Pancreas (tissue), 10 donors: Measurements from ENCODE around the gene SEZ6. TPM values are rescaled to one million over a fixed set of nuclear protein-coding genes. Genes with fewer than 3 reads are reported as not detected.

Experiments used
- ATAC-seq, 4 donors: fragments of 200-7000 bp; cut with Tn5 transposase; one replicate each; pipeline versions ENCODE4 v1.8.0 to v1.9.1; 2020; ENCODE audit warnings: mild to moderate bottlenecking in 4 of 4, moderate library complexity in 4 of 4
- DNase-seq, 6 donors: peaks; one replicate each; pipeline ENCODE4 v3.0.0-alpha.2; 2020
- FAIRE-seq: peaks from 2 replicates; lab custom pipeline; 2012; peaks lifted over from hg19 to GRCh38; lab: Jason Lieb, UNC
- H3K27ac ChIP-seq, 4 donors: fragments of 200-600 bp; sonication (generic); 1 replicate in 3 of 4; 2 replicates in 1 of 4; pipeline versions ENCODE4 v1.5.0 to v1.8.0; 2020
- H3K27me3 ChIP-seq, 4 donors: fragments of 200-600 bp; one replicate each; pipeline ENCODE4 v1.8.0; 2021
- H3K36me3 ChIP-seq, 3 donors: fragments of 200-600 bp; sonication (generic) in 1 of 3; one replicate each; pipeline versions ENCODE4 v1.5.0 to v1.8.0; 2020 to 2021
- H3K4me1 ChIP-seq, 3 donors: fragments of 200-600 bp; one replicate each; pipeline ENCODE4 v1.8.0; 2021
- H3K4me3 ChIP-seq, 4 donors: fragments of 200-600 bp; sonication (generic) in 2 of 4; one replicate each; pipeline versions ENCODE4 v1.5.0 to v1.8.0; 2020 to 2021
- H3K9me3 ChIP-seq, 4 donors: fragments of 200-600 bp; one replicate each; pipeline ENCODE4 v1.8.0; 2021
- CTCF ChIP-seq, 4 donors: fragments of 200-600 bp; sonication (generic) in 3 of 4; IDR thresholded peaks; one replicate each; pipeline versions ENCODE4 v1.5.0 to v1.8.0; 2021; ENCODE audit warnings: antibody characterized with exemption in 4 of 4
- WGBS, 2 donors: extraction: QIAGEN DNeasy Blood & Tissue Kit; methylation state at CpG; one replicate each; pipeline ENCODE4 v1.1.7; 2013; 5-methylcytosine and 5-hydroxymethylcytosine counted together
- intact Hi-C, 3 donors: fragments of 100-400 bp; cut with DNase I; formaldehyde crosslinking; loops; one replicate each; pipeline versions ENCODE4 v1.11.1 to v1.14.2; 2022
- polyA plus RNA-seq, 2 donors: library from polyadenylated mRNA; stranded (reverse); fragments of 200-250 nt; gene quantifications; one replicate each; pipeline ENCODE4 v1.2.3, GENCODE V29; 2013
- total RNA-seq, 6 donors: library from RNA; stranded (reverse); fragmentation: NEBNext Ultra II Directional in 4 of 6; extraction: Animal tissue kit (Norgen Biotek cat#: 25700) in 4 of 6; gene quantifications; one replicate each; pipeline versions ENCODE4 v1.2.1 to v1.2.4, GENCODE V29; 2021 to 2023
- donor health status: healthy with polysubstance abuse.
- donor health status: DM: no; HTN: no; CAD: no; lungs with moderate emphysema.
- donor health status: DM: no; HTN: no; CAD: no.
- donor health status: control.
- donor health status: control.
- donor health status: Bipolar disorder and iron deficiency.
- donor health status: DM: yes; HTN: yes; CAD: no.
- donor health status: DM: no; HTN: no; CAD: no.
- donor health status: DM: no; HTN: no; CAD: no.
- donor health status: DM: yes; HTN: yes; CAD: no.

SEZ6 gene
- total and polyA plus RNA-seq, 8 donors, result 0.13 to 5.0 (median 0.64) TPM

GRCh38 chr17:28974451-28974850 lies 31.4 kb downstream of the SEZ6 start:
- ATAC-seq (no peak), DNase-seq (no peak), FAIRE-seq (no peak)
- Histone ChIP-seq H3K27me3 (no peaks in the 10 kb centered on the region), H3K4me3 (no peak overlapping the region), H3K9me3 (no peaks in the 10 kb centered on the region), H3K27ac (no peak overlapping the region), H3K36me3 (no peaks in the 10 kb centered on the region), H3K4me1 (peaks cover 0 to 9% (median 8%) of the 10 kb centered on the region in 3 donors)
- TF ChIP-seq CTCF (IDR thresholded peaks at IDR 0.05), result no peak
- WGBS, 2 donors, result 76 to 79% methylated on average over 4 of the region's 4 CpGs
- intact Hi-C loops, result loop anchor here in 1 of 3 donors (10.0 kb wide), 1 partner anchor 70 kb away; the partner anchor contains the start of gene PIPOX

GRCh38 chr17:28973425-28973824 lies 32.4 kb downstream of the SEZ6 start:
- peak in 2 of 4 donors; percentile 28 to 48 for ATAC-seq
- 46 to 67% methylated on average over 2 of the region's 2 CpGs for WGBS, 2 donors
- no peaks in the 10 kb centered on the region for H3K27me3 ChIP-seq
- DNase-seq, result peak in 1 of 6 donors; percentile 59
- intact Hi-C loops, result loop anchor here in 1 of 3 donors (10.0 kb wide), 1 partner anchor 71 kb away; the partner anchor contains the start of gene PIPOX
- FAIRE-seq, result no peak
- no peak for TF ChIP-seq CTCF (IDR thresholded peaks at IDR 0.05)
- peaks cover 0 to 9% (median 8%) of the 10 kb centered on the region in 3 donors for H3K4me1 ChIP-seq
- no peak overlapping the region for H3K4me3 ChIP-seq
- H3K36me3 ChIP-seq, result no peaks in the 10 kb centered on the region
- H3K9me3 ChIP-seq, result no peaks in the 10 kb centered on the region
- no peak overlapping the region for H3K27ac ChIP-seq

GRCh38 chr17:28972437-28972836 lies 33.4 kb downstream of the SEZ6 start:
- Histone ChIP-seq H3K4me1 (peaks cover 0 to 9% (median 8%) of the 10 kb centered on the region in 3 donors), H3K9me3 (no peaks in the 10 kb centered on the region), H3K4me3 (no peak overlapping the region), H3K27me3 (no peaks in the 10 kb centered on the region), H3K27ac (no peak overlapping the region), H3K36me3 (no peaks in the 10 kb centered on the region)
- DNase-seq (no peak), ATAC-seq (no peak), FAIRE-seq (no peak)
- TF ChIP-seq CTCF (IDR thresholded peaks at IDR 0.05), result no peak
- intact Hi-C loops, result loop anchor here in 1 of 3 donors (10.0 kb wide), 1 partner anchor 72 kb away; the partner anchor contains the start of gene PIPOX
- 77 to 83% methylated on average over 10 of the region's 10 CpGs for WGBS, 2 donors

- H3K4me3 ChIP-seq, result no peak overlapping the region
- H3K27ac ChIP-seq, result peak overlapping the region in 1 of 4 donors; percentile 10
- peak in 1 of 6 donors; percentile 14 for DNase-seq
- ATAC-seq, result peak; percentile 33 to 66 (median 44)
- FAIRE-seq, result no peak
- no peaks in the 10 kb centered on the region for H3K36me3 ChIP-seq
- peaks cover 0 to 9% (median 8%) of the 10 kb centered on the region in 3 donors for H3K4me1 ChIP-seq
- 39 to 40% methylated on average over 6 of the region's 6 CpGs for WGBS, 2 donors
- intact Hi-C loops, result loop anchor here in 1 of 3 donors (10.0 kb wide), 1 partner anchor 74 kb away; the partner anchor contains the start of gene PIPOX
- no peaks in the 10 kb centered on the region for H3K27me3 ChIP-seq
- H3K9me3 ChIP-seq, result no peaks in the 10 kb centered on the region
- no peak for TF ChIP-seq CTCF (IDR thresholded peaks at IDR 0.05)
These were observed 35.0 kb downstream of the SEZ6 start for GRCh38 chr17:28970879-28971278.
